22Rv1 (cell line): ENCODE measurements around the gene THAP10.

Source experiments
- ZFX ChIP-seq: fragments of 450-650 bp; IDR thresholded peaks from 2 replicates; pipeline ENCODE4 v1.6.1; 2017; ENCODE audit warnings: antibody characterized with exemption, borderline replicate concordance
- TF ChIP-seq, protein P1 (sequence below): fragments of 450-650 bp; IDR thresholded peaks from 2 replicates; pipeline ENCODE4 v1.5.1; 2017; ENCODE audit warnings: mild to moderate bottlenecking

DNA sequence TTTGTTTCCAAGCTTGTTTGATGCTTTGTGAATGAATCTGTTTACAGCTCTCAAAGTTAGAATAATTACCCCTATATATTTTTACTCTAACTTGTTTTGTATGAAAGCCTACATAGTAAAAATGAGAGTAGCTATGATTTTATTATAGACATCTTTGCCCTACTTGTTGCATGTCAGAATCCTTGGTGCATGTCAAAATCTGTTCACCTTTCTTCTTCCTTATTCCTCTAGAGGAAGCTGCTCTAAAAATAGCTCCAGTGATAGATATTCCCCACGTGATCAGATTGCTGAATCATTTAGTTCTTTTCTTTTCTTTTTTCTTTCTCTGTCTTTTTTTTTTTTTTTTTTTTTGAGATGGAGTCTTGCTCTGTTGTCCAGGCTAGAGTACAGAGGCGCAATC lies 40.2 kb upstream of the THAP10 start:
- TF ChIP-seq, protein P1, sequence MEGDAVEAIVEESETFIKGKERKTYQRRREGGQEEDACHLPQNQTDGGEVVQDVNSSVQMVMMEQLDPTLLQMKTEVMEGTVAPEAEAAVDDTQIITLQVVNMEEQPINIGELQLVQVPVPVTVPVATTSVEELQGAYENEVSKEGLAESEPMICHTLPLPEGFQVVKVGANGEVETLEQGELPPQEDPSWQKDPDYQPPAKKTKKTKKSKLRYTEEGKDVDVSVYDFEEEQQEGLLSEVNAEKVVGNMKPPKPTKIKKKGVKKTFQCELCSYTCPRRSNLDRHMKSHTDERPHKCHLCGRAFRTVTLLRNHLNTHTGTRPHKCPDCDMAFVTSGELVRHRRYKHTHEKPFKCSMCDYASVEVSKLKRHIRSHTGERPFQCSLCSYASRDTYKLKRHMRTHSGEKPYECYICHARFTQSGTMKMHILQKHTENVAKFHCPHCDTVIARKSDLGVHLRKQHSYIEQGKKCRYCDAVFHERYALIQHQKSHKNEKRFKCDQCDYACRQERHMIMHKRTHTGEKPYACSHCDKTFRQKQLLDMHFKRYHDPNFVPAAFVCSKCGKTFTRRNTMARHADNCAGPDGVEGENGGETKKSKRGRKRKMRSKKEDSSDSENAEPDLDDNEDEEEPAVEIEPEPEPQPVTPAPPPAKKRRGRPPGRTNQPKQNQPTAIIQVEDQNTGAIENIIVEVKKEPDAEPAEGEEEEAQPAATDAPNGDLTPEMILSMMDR, result no peak
- no peak for TF ChIP-seq ZFX
